Ammon's horn (tissue), 1 donor: ENCODE measurements around the gene GTPBP10.

Experiments used
- DNase-seq: peaks from one replicate; pipeline ENCODE4 v3.0.0-alpha.2; 2016; ENCODE audit warnings: low spot score

GTPBP10 gene

DNA sequence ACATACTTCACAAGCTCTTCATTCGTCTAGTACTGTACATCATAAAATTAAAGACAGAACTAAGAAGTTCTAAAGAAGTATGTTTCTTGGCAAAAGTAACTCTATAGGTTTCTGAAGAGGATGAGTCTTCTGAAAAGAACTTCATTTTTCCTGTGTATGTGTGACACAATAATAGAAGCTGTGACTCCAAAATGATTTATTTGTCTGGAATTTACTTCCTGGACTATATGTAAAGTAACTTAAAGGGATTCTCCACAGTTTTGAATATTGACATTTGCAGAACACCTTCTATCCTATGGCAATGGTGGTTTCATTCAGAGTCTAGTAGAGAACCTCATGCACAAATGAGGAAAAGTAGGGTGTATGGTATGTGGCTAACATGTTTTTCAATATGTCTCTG lies 36.9 kb downstream of the GTPBP10 start:
- no peak for DNase-seq

DNA sequence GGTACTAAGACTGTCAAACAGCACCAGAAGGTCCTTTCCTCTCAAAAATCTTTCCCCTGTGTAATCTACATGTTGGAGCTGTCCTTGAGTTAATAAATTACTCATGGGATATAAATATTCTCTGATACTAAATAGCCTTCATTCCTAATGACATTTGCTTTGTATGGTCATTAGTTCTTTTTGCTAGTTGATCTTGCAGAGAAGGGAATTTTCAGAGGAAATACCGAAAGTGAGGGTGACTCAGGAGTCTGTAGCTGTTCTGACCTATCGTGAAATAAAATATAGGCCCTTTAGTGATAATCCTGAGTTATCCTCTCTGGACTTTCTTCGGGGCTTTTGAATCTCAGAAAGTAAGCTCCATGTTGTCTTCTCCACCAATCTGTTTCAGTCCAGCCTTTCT lies 37.3 kb downstream of the GTPBP10 start:
- DNase-seq: no peak

DNA sequence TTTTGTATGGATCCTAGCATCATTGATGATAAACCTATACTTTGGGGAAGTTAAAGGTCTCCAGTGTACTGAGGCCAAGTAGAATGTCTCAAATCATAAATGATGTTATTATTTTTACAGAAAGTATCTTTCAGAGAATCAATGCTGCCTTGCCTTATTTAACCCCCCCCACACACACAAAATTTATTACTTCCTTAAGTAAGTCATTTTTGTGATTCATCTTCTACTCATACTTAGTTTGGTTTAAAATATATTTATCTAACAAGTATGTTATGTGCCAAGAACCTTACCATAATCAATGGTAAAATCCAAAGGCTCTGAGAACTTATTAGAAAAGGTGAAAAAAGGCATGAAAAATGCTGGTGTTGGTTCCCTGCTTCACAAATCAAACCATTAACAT lies 37.9 kb downstream of the GTPBP10 start:
- no peak for DNase-seq

DNA sequence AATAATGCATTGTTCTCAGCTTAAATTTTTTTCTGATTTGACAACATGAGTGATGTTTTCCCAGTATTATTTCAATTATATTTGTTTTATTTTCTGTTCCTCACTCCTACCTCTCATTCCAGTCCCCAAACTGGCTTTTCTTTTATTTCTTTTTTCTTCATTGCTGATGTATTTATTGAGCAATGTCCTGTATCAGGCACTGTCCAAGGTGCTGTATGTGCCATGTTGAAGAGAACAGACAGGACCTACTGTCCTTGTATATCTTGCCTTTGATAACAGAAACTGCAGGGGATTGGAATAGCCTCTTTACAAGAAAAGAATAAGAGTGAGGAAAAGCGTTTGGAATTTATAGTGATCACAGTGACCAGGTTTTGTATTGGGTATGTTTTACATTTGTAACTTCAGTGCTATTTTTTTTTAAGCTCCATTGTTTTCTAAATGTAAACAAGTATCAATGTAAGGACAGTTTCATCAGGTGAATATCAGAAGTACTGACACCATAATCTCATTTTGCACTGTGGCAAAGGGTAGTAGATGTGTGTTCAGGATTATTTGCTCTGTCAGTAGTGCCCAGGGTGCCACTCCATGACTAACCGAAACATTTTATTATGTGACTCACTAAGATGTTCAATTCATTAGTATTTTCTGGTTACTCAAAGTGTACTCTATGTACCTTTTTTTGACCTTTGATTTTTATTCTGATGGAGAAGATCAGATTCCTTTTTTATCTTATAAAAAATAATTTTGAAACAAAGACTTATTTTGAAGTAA lies 41.1 kb downstream of the GTPBP10 start:
- DNase-seq: no peak

DNA sequence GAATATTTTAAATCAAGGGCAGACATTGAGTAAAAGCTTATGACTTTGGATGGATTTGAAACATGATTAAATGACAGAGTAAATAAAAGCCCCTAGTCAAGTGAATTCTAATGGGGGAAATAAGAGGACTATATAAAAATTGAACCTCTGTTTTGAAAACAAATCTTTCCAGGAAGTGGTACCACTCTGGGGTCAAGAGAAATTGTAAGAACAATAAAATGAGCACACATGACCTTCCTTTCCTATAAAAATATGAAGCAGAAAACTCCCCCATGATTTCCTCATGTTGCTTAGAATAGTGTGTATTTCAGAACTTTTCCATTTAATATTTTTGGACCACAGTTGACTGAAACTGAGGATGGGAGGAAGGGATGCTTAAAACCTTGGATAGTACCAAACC lies 44.4 kb downstream of the GTPBP10 start:
- no peak for DNase-seq

DNA sequence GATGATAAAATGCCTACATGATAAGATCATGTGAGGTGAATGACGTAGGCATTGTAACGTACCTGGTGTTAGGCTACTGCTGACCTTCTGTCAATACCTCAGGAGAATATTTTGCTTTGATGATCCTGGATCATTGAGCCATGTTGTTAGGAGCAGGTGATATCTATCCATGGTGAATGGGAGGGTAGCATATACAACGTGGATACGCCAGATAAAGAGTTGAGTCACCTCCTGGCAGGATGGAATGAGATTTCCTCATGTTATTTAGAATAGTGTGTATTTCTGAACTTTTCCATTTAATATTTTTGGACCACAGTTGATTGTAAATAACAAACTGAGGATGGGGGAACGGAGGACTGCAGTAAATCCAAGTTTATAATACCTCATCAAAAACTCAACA lies 45.0 kb downstream of the GTPBP10 start:
- no peak for DNase-seq

DNA sequence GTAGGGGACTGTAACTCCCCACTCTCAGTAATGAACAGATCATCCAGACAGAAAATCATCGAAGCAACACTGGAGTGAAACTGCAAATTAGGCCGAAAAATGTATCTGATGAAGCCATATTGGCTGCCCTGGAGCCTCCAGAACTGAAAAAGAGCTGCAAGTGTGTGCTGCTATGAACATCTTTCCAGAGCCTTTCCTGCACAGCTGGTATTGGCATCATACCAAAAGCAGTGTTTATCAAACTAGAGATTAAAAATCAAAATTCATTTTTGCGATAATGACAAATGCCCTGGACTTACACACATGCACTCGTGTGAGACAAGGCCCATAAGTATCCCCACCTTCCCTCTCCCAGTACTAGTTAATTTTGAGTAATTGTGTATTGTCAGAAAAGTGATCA lies 49.9 kb downstream of the GTPBP10 start:
- no peak for DNase-seq

DNA sequence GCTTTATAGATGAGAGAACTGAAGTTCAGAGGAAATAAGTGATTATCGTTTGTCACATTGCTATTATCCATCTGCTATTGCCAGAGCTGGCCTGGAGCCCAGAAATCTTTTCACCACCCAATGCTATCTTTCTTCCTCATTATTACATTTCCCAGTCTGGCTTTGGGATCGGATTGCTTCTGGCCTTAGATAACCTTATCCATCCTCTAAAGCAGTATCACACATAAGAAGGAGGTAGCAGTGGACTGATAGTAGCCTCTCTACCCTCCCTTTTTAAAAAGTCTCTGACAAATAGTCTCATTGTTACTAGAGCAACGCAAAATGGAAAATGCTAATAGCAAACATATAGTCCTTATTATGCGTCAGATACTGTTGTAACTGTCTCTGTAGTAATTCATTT lies 55.5 kb downstream of the GTPBP10 start:
- DNase-seq: peak; percentile 35

DNA sequence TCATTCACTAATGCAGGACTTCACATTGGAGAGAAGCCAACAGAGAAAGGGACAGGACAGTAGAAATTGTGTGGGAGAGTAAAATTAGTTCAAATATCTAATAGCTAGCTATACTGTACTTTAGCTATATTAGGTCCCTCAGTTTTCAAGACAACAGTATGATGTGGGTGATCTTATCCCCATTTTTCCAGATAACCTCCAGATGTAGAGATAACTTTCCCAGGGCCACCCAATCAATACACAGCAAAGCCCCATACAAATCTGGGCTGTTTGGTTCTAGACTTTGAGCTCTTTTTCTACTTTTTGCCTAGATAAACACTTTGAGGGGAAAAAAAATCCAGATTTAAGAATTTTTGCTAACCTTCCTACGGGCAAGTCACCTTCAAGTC lies 56.3 kb downstream of the GTPBP10 start:
- no peak for DNase-seq

DNA sequence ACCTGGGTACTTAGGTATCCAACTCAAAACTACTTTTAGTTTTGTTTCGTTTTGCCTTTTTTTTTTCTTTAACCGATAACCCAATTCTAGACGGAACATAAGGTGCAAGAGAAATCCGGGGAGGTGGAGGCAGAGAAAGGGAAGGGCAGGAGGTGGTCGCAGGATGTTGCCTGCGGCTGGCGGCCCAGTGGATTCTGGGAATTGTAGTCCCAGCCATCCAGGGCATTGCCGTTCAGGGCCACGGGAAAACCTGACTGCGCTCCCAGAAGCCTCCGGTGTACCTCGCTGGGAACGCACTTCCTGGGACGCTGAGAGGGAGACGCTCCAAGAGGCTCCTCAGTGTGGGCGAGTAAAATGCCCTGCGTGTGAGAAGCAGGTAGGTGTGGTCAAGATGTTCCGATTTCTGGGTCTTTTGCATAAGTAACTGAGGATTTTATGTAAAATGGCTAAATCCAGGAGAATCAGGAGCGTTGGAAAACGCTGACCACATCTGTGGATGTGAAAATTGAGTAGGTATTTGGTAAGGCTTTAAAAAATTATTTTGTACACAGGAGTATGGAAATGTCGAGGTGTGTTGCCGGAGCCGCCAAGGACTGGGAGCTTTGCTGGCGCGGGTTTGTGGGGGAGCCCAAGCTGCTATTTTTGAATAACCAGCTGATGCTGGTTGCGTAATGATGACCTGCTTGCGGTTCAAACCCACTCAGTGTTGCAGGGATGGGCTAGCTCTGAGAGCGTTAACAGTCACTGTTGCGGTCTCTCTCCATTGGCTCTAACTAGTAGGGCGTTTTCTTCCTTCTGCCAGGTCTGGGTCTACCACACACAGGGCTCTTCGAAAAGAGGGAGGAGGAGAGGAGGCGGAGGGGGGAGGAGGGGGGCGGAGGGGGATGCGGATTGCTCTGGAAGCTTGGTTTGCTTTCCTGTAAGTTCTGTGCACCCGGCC lies 56.9 kb downstream of the GTPBP10 start, which contains the start of gene CLDN12:
CLDN12 (plus strand) TSS at position 288 of the 940 bp plus-strand sequence. CDS start 9,216 bp downstream, outside the sequence.
- peak; percentile 88 for DNase-seq

DNA sequence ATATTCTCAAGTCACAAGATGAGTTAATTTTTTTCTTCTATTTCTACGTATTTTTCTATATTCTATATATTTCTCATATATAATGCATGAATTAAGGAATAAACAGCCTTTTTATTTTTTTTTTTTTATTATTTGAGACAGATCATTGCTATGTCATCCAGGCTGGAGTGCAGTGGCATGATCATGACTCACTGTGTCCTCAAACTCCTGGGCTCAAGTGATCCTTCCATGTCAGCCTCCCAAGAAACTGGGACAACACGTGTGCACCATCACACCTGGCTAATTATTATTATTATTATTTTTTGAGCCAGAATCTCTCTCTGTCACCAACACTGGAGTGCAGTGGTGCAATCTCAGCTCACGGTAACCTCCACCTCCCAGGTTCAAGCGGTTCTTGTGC lies 58.3 kb downstream of the GTPBP10 start:
- DNase-seq: no peak

DNA sequence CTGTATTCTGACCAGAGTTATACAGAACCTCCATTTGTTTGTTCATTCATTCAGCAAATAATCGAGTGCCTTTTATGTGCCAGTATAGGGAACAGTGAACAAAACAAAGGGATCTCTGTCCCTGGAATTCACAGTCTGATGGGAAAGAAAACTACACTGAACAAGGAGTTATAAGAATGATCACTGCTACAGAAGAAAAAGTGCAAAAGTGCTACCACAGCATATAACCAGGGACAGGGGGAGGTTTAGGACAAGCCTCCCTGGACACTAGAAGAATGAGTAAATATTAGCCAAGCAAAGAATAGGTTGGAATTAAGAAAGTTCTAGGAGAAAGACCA lies 60.9 kb downstream of the GTPBP10 start:
- peak; percentile 73 for DNase-seq

DNA sequence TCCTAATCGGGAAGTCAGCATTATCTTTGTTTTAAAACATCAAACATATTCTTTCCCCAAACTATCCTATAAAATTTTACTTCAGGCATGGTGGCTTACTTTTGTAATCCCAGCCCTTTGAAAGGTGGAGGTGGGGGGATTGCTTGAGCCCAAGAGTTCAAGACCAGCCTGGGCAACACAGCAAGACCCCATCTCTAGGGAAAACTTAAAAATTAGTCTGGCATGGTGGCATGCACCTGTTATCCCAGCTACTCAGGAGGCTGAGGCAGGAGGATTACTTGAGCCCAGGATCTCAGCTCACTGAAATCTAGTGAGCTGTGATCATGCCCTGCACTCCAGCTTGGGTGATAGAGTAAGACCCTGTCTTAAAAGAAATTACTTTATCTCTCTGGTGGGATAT lies 61.6 kb downstream of the GTPBP10 start:
- no peak for DNase-seq

DNA sequence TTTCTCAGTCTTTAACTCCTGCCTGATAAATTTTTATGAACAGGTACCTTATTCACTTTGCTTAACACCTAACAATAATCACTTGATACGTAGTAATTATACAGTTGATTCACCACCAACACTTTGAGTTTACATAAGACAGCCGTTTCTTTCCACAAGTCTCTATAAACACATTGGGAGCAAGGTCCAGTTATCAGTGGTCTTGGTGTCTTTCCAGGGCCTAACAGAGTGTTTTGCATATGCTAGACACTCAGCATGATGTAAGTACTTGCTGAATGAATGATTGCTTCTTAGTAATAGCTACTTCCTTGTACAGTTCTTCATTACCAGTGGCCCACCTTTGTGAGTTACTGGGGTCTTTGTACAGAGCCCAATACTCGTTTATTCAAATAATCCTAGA lies 63.2 kb downstream of the GTPBP10 start:
- no peak for DNase-seq

DNA sequence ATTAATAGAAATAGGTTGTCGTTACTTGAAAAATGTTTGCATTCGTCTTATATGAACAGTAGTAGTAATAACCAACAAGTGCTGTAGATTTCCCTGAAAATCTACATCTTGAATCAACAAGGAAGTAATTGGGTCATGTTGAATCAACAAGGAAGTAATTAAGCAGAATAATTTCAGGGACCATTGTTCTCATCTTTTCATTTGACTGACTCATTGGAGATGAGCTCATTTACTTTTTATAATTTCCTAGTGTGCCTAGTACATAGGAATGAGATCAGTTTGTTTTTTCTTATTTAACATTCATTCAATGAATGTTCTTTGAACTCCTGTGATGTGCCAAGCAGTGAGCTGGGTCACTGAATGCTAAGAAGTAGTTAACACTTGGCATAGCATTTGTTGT lies 65.0 kb downstream of the GTPBP10 start:
- no peak for DNase-seq

DNA sequence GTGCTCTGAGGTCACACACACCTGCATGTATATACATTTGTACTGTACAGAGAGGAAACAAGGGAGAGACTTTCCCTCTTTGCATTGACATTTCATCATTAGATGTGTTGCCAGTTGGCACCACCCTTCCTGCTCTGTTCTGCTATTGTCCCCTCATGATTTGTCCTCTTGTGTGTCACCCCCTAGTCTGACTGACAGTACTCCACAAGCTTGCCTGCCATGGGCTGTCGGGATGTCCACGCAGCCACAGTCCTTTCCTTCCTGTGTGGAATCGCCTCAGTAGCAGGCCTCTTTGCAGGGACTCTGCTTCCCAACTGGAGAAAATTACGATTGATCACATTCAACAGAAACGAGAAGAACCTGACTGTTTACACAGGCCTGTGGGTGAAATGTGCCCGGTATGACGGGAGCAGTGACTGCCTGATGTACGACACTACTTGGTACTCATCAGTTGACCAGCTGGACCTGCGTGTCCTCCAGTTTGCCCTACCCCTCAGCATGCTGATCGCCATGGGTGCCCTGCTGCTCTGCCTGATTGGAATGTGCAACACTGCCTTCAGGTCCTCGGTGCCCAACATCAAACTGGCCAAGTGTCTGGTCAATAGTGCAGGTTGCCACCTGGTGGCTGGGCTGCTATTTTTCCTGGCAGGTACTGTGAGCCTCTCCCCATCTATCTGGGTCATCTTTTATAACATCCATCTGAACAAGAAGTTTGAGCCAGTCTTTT lies 66.1 kb downstream of the GTPBP10 start:
- no peak for DNase-seq

DNA sequence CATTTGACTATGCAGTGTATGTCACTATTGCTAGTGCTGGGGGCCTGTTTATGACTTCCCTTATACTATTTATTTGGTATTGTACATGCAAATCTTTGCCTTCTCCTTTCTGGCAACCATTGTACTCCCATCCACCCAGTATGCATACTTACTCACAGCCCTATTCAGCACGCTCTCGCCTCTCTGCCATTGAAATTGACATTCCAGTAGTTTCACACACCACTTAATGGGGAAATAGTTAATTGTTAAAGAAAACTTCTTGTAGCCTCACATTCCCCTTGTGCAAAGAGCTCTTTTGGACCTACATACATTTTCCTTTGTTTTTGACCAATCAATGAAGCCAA lies 66.6 kb downstream of the GTPBP10 start:
- DNase-seq: no peak

DNA sequence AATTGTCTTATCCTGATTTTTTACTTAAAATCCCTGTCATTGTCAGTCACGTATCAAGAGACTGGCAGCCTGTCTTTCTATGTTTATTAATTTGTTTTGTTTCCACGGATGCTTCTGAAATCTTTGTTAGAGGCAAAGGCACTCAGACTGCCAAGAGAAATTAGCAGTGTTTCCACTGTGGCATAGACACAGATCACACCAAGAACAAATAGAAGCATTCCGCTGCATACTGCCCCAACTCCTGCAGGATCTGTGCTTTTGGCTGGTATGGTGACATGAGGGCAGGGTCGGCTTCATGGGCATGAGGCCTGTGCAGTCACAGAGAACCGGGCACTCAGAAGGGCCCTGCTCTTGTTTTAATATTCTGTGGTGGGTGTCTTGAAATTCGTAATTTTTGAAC lies 75.1 kb downstream of the GTPBP10 start:
- DNase-seq: no peak

DNA sequence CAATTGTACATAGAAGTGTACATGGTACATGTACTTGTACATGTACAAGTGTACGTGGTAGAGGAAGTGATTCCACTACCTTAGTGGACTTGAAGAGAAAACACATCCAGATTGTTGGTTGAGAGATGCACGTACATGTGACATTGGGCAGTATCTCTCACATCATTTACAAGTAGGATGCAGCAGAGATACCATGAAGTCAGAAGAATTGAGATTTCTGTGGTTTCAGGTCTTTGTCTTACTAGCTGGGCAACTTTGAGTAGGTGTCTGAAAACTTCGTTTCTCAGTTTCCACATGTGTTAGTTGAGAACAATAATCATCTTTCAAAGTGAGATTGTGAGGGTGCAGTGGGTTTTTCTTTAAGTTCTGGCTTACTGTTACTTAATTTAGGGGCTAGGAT lies 78.2 kb downstream of the GTPBP10 start:
- DNase-seq: no peak

DNA sequence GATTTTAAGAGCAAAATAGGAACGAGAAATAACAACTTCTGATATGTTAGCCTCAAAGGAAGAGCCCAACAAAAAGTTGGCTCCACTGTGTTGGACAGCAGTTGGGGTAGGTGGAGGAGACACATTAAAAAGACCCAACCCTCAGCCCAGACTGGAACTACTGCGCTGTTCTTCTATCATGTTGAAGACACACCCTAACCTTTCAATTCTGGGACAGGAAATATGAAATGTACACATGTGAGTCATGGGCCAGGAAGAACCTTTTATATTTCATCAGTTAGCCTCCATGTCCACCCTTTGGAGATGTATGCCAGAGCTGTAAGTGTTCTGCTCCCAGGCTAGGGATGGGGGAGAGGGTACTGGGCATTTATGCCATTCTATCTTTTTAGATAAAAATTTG lies 78.9 kb downstream of the GTPBP10 start:
- no peak for DNase-seq

DNA sequence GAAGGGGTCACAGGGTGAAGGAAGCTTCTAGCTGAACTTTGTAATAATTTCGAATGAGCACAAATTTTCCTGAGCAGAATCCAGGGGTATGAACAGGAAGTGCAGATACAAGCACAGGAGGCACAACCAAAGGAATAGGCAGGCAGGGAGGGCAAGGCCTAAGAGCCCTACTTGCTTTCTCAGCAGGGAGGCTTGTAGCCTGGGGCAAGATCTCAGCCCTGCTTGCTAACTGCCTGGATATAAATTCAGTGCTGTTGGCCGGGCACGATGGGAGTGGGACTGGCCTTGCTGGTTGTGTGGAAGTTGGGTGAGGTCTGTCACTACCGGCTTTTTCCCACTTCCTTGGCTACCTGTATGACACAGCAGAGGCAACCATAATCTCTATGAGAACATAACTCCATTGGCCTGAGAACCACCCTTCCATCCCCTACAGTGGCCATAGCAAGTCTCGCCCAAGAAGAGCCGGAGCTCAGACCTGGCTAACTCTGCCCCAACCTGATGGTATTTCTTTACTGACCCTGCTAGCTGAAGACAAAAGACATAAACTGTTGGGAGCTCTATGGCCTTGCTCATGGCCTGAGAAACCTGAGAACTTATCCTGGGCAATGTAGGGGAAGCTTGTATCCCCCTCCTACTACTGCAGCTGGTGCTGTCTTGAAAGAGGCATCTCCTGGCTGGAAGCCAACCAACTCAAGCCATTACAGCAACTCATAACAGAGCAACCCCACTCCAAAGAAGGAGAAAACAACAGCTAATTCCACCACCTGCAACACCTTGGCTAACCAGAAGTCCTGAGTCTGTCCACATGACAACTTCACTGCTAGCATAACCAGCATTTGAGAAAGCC lies 84.3 kb downstream of the GTPBP10 start:
- DNase-seq: no peak

DNA sequence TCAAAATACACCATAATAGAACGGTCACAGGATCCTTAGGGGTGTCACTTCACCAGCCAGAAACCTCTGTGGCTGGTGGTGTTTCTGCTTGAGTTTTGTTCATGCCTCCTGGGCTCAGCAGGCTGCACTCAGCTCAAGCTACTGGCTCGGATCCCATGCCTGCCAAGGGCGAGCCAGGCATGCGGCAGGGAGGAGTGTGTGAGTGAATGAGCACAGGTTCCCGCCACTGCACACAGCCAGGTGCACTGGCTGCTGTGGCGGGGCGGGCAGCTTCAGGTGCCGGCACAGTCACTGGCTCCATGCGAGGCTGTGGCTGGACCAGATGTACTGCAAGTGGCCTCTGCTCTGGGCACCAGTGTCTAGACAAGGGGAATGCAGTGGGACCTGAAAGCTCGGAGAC lies 86.2 kb downstream of the GTPBP10 start:
- no peak for DNase-seq
